NB4 (cell line): ENCODE data around the gene LTB4R.

Experiments used
- MYC ChIP-seq: IDR thresholded peaks from 2 replicates; pipeline ENCODE4 v1.6.1; 2011; ENCODE audit warnings: low read depth, low read length
- POLR2A ChIP-seq: IDR thresholded peaks from 2 replicates; pipeline ENCODE4 v1.6.1; 2011; ENCODE audit warnings: mild to moderate bottlenecking; ENCODE audit not compliant: insufficient read length; ENCODE audit errors: extremely low read depth
- TF ChIP-seq, protein P1 (sequence below): IDR thresholded peaks from one replicate; pipeline ENCODE4 v1.5.1; 2012; ENCODE audit warnings: low read depth, low read length

DNA sequence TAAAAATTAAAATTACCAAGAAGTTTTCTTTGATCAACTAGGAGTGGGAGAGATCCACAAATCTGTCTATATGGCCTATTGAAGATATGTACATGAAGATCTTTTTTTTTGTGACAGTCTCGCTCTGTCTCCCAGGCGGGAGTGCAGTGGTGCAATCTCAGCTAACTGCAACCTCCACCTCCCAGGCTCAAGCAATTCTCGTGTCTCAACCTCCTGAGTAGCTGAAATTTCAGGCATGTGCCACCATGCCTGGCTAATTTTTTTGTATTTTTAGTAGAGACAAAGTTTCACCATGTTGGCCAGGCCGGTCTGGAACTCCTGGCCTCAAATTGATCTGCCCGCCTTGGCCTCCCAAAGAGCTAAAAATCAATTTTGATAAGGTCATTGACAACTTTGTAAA is 52.1 kb downstream of the LTB4R start:
- TF ChIP-seq POLR2A (no peak), MYC (no peak)
- TF ChIP-seq, protein P1, sequence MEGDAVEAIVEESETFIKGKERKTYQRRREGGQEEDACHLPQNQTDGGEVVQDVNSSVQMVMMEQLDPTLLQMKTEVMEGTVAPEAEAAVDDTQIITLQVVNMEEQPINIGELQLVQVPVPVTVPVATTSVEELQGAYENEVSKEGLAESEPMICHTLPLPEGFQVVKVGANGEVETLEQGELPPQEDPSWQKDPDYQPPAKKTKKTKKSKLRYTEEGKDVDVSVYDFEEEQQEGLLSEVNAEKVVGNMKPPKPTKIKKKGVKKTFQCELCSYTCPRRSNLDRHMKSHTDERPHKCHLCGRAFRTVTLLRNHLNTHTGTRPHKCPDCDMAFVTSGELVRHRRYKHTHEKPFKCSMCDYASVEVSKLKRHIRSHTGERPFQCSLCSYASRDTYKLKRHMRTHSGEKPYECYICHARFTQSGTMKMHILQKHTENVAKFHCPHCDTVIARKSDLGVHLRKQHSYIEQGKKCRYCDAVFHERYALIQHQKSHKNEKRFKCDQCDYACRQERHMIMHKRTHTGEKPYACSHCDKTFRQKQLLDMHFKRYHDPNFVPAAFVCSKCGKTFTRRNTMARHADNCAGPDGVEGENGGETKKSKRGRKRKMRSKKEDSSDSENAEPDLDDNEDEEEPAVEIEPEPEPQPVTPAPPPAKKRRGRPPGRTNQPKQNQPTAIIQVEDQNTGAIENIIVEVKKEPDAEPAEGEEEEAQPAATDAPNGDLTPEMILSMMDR = no peak
